ENCODE results near the gene ERC1. TPM values are rescaled to one million over a fixed set of nuclear protein-coding genes. Genes with fewer than 3 reads are reported as not detected.
"Not testable (repeated sequence)": the region's sequence is repeated elsewhere in the genome, so short reads cannot be mapped to it uniquely, and the experiment has no call there.

Gene ERC1
- total RNA-seq, 5 donors from 2014 or later (not counting 1 experiment from before 2014, with no cell fraction given) = 41.8 to 68.0 (median 46.5) TPM

DNA sequence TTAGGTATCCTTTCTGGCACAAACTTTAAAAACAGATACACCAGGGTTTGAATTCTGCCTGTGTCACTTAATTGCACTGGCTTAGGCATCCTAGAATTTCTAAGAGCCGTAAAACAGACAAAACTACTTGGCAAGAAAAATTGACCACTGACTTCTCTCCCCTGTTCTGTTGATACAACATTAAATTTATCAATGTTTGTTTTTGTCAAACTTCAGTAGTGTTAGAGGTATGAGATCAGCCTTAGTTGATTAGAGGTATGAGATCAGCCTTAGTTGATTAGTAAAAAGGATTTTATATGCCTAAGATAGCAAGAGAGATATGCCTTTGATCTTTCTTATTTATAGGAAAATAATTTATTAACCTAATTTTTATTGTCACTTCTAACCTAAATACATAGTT, 320.1 kb downstream of the ERC1 start:
- Mint-ChIP-seq H3K27me3 (no peaks in the 10 kb centered on the region), H3K4me3 (no peak overlapping the region), H3K27ac (no peak overlapping the region), H3K9me3 (peaks cover 0 to 4% (median 2%) of the 10 kb centered on the region in 3 donors), H3K36me3 (peaks cover 51% of the 10 kb centered on the region), H3K4me1 (peaks cover 0 to under 1% (median 0%) of the 10 kb centered on the region in 3 donors)
- Histone ChIP-seq H3K36me3 (ENCODE audit: control insufficient read depth in 2 of 2, extremely low read depth in 1 of 2, insufficient read depth in 1 of 2, low read length in 1 of 2) (peaks cover 3 to 4% of the 10 kb centered on the region in 2 donors), H3K27me3 (replicated peaks in 1 of 2; ENCODE audit: control insufficient read depth in 2 of 2, extremely low read depth in 1 of 2, insufficient read depth in 2 of 2, low read length in 1 of 2) (no peaks in the 10 kb centered on the region), H3K4me3 (ENCODE audit: control insufficient read depth in 1 of 2, extremely low read depth in 1 of 2, low read length in 1 of 2) (no peak overlapping the region), H3K9me3 (no peaks in the 10 kb centered on the region), H3K27ac (ENCODE audit: low read length) (no peak overlapping the region), H3K4me1 (ENCODE audit: control insufficient read depth in 1 of 2, extremely low read depth in 1 of 2, insufficient read depth in 2 of 2, low read length in 2 of 2) (no peaks in the 10 kb centered on the region)
- no CpG with 5 or more reads among the region's 1 CpG for WGBS (ENCODE audit: insufficient coverage)
- CTCF ChIA-PET = no interaction called here
- POLR2A ChIA-PET = no interaction called here
- DNase-seq = no peak
- ATAC-seq (replicated peaks in 1 of 4) = no peak

DNA sequence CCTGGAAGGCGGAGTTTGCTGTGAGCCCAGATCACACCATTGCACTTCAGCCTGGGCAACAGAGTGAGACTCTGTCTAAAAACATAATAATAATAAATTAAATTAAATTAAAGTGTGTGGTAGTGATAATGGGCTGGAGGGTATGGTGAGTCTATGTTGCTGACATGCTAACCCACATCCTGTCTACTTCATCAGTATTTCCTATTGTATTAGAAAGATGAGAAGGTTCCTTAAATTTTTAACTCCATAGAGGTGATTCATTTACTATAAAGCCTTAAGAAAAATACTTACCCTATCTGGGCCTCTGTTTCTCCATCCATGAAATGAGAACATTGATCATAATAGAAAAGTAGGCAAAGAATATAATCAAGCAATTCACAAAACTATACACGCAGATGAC, 322.9 kb downstream of the ERC1 start:
- no CpG with 5 or more reads among the region's 2 CpGs for WGBS (ENCODE audit: insufficient coverage)
- DNase-seq (no peak), ATAC-seq (replicated peaks in 1 of 4) (no peak)
- H3K27ac Mint-ChIP-seq = no peak overlapping the region
- no peaks in the 10 kb centered on the region for H3K27me3 Mint-ChIP-seq
- peaks cover 0 to 4% (median 2%) of the 10 kb centered on the region in 3 donors for H3K9me3 Mint-ChIP-seq
- no peak overlapping the region for H3K27ac ChIP-seq (ENCODE audit: low read length)
- no peaks in the 10 kb centered on the region for H3K4me1 Mint-ChIP-seq
- no peaks in the 10 kb centered on the region for H3K9me3 ChIP-seq
- H3K4me1 ChIP-seq (ENCODE audit: control insufficient read depth in 1 of 2, extremely low read depth in 1 of 2, insufficient read depth in 2 of 2, low read length in 2 of 2) = no peaks in the 10 kb centered on the region
- H3K27me3 ChIP-seq (replicated peaks in 1 of 2; ENCODE audit: control insufficient read depth in 2 of 2, extremely low read depth in 1 of 2, insufficient read depth in 2 of 2, low read length in 1 of 2) = no peaks in the 10 kb centered on the region
- peaks cover 54% of the 10 kb centered on the region for H3K36me3 Mint-ChIP-seq
- H3K36me3 ChIP-seq (ENCODE audit: control insufficient read depth in 2 of 2, extremely low read depth in 1 of 2, insufficient read depth in 1 of 2, low read length in 1 of 2) = peaks cover 3 to 4% of the 10 kb centered on the region in 2 donors
- POLR2A ChIA-PET = interaction anchor here in 1 of 2 donors (0.6 kb wide), 1 partner anchor 276 kb away, joined by 3 read pairs; no protein-coding TSS in a partner anchor
- H3K4me3 Mint-ChIP-seq = no peak overlapping the region
- no peak overlapping the region for H3K4me3 ChIP-seq (ENCODE audit: control insufficient read depth in 1 of 2, extremely low read depth in 1 of 2, low read length in 1 of 2)
- CTCF ChIA-PET = interaction anchor here in 1 of 2 donors (0.6 kb wide), 1 partner anchor 1051 kb away, joined by 3 read pairs; the partner anchor contains the start of gene SLC6A13

DNA sequence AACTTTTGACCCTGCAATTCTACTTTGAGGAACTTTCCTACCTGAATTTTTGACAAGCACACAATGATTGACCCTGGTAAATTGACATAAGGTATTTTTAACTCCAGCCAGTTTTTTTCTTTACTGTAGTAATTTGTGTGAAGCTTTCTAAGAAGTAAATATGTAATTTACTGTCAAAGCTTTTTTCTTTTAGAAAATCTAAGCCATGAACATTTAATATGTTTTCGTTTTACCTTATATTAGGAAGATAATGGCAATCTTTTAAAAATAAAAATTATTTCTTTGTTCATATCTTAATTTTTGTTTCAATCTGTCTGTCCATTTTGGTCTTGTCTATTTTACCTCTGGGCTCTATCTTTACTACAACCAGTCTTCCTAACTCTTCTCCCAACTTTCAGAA, 323.5 kb downstream of the ERC1 start:
- H3K9me3 Mint-ChIP-seq = peaks cover 0 to 4% (median 2%) of the 10 kb centered on the region in 3 donors

DNA sequence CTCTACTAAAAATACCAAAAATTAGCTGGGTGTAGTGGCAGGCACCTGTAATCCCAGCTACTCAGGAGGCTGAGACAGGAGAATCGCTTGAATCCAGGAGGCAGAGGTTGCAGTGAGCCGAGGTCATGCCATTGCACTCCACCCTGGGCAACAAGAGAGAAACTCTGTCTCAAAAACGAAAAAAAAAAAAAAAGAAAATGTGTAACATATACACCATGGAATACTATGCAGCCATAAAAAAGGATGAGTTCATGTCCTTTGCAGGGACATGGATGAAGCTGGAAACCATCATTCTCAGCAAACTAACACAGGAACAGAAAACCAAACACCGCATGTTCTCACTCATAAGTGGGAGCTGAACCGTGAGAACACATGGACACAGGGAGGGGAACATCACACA, 326.0 kb downstream of the ERC1 start:
- H3K4me1 Mint-ChIP-seq; DNase-seq; H3K36me3 ChIP-seq (ENCODE audit: control insufficient read depth in 2 of 2, extremely low read depth in 1 of 2, insufficient read depth in 1 of 2, low read length in 1 of 2); H3K27ac ChIP-seq (ENCODE audit: low read length); H3K27me3 Mint-ChIP-seq; POLR2A ChIA-PET; H3K4me3 Mint-ChIP-seq; H3K27me3 ChIP-seq (replicated peaks in 1 of 2; ENCODE audit: control insufficient read depth in 2 of 2, extremely low read depth in 1 of 2, insufficient read depth in 2 of 2, low read length in 1 of 2); CTCF ChIA-PET; ATAC-seq (replicated peaks in 1 of 4); H3K9me3 ChIP-seq; H3K4me3 ChIP-seq (ENCODE audit: control insufficient read depth in 1 of 2, extremely low read depth in 1 of 2, low read length in 1 of 2); H3K4me1 ChIP-seq (ENCODE audit: control insufficient read depth in 1 of 2, extremely low read depth in 1 of 2, insufficient read depth in 2 of 2, low read length in 2 of 2); H3K27ac Mint-ChIP-seq; H3K9me3 Mint-ChIP-seq: not testable (repeated sequence)
- peaks cover 46% of the 10 kb centered on the region for H3K36me3 Mint-ChIP-seq
- WGBS (ENCODE audit: insufficient coverage) = no CpG with 5 or more reads among the region's 5 CpGs

More for the DNA sequence above, 323.5 kb downstream of the ERC1 start:
- Histone ChIP-seq H3K36me3 (ENCODE audit: control insufficient read depth in 2 of 2, extremely low read depth in 1 of 2, insufficient read depth in 1 of 2, low read length in 1 of 2) (peaks cover 3 to 4% of the 10 kb centered on the region in 2 donors), H3K9me3 (no peaks in the 10 kb centered on the region), H3K27ac (ENCODE audit: low read length) (no peak overlapping the region), H3K4me1 (ENCODE audit: control insufficient read depth in 1 of 2, extremely low read depth in 1 of 2, insufficient read depth in 2 of 2, low read length in 2 of 2) (no peaks in the 10 kb centered on the region), H3K4me3 (ENCODE audit: control insufficient read depth in 1 of 2, extremely low read depth in 1 of 2, low read length in 1 of 2) (no peak overlapping the region), H3K27me3 (replicated peaks in 1 of 2; ENCODE audit: control insufficient read depth in 2 of 2, extremely low read depth in 1 of 2, insufficient read depth in 2 of 2, low read length in 1 of 2) (no peaks in the 10 kb centered on the region)
- ChIA-PET CTCF (interaction anchor here in 1 of 2 donors (0.6 kb wide), 1 partner anchor 1052 kb away, joined by 3 read pairs; the partner anchor contains the start of gene SLC6A13), POLR2A (interaction anchor here in 1 of 2 donors (0.6 kb wide), 1 partner anchor 277 kb away, joined by 3 read pairs; no protein-coding TSS in a partner anchor)
- DNase-seq (no peak), ATAC-seq (replicated peaks in 1 of 4) (no peak)
- no peak overlapping the region for H3K4me3 Mint-ChIP-seq
- no peak overlapping the region for H3K27ac Mint-ChIP-seq
- no CpG with 5 or more reads among the region's 1 CpG for WGBS (ENCODE audit: insufficient coverage)
- no peaks in the 10 kb centered on the region for H3K4me1 Mint-ChIP-seq
- peaks cover 52% of the 10 kb centered on the region for H3K36me3 Mint-ChIP-seq
- no peaks in the 10 kb centered on the region for H3K27me3 Mint-ChIP-seq

DNA sequence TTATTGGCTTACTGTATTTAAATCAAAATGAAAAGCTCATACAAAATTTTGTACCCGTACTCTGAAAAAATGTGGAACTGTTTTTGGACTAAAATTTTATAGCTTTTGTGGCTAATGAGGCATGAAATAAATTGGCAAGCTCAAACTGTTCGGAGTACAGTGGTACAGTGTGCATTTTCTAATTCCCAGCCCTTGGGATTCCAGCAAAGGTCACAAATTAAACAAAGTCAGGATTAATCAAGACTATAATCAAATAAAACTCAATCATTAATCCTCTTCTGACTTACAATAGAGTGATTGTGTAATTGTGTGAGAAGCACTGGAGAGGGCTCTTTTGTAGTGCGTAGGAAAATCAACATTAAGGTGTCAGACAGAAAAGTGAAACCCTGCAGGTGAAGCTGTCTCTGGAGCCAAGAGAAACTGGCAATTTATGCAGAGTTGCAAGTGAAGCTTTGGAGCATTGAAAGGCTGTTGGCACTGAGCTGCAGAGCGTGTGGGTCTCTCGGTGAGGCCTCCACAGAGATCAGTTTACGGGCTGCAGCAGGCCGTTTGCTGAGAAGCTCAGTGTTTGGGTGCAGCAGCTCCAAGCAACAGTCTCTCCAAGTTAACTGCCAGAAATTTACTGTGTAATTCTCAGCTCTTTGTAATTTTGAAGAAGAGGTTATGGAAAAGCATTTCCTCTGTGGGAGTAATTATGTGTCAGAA, 327.5 kb downstream of the ERC1 start:
- ATAC-seq (replicated peaks in 1 of 4) (no peak), DNase-seq (no peak)
- CTCF ChIA-PET = no interaction called here
- Histone ChIP-seq H3K4me3 (ENCODE audit: control insufficient read depth in 1 of 2, extremely low read depth in 1 of 2, low read length in 1 of 2) (no peak overlapping the region), H3K4me1 (ENCODE audit: control insufficient read depth in 1 of 2, extremely low read depth in 1 of 2, insufficient read depth in 2 of 2, low read length in 2 of 2) (no peaks in the 10 kb centered on the region), H3K9me3 (no peaks in the 10 kb centered on the region), H3K27me3 (replicated peaks in 1 of 2; ENCODE audit: control insufficient read depth in 2 of 2, extremely low read depth in 1 of 2, insufficient read depth in 2 of 2, low read length in 1 of 2) (no peaks in the 10 kb centered on the region), H3K36me3 (ENCODE audit: control insufficient read depth in 2 of 2, extremely low read depth in 1 of 2, insufficient read depth in 1 of 2, low read length in 1 of 2) (peaks cover 3 to 4% of the 10 kb centered on the region in 2 donors), H3K27ac (ENCODE audit: low read length) (no peak overlapping the region)
- Mint-ChIP-seq H3K27ac (no peak overlapping the region), H3K36me3 (peaks cover 37% of the 10 kb centered on the region), H3K4me3 (no peak overlapping the region), H3K9me3 (peaks cover 0 to 4% (median 2%) of the 10 kb centered on the region in 3 donors), H3K4me1 (peaks cover 0 to 2% (median 0%) of the 10 kb centered on the region in 3 donors), H3K27me3 (no peaks in the 10 kb centered on the region)
- 100% methylated on average over 6 of the region's 7 CpGs for WGBS (ENCODE audit: insufficient coverage)
- POLR2A ChIA-PET = interaction anchor here in 1 of 2 donors (0.5 kb wide), 1 partner anchor 765 kb away, joined by 3 read pairs; no protein-coding TSS in a partner anchor

DNA sequence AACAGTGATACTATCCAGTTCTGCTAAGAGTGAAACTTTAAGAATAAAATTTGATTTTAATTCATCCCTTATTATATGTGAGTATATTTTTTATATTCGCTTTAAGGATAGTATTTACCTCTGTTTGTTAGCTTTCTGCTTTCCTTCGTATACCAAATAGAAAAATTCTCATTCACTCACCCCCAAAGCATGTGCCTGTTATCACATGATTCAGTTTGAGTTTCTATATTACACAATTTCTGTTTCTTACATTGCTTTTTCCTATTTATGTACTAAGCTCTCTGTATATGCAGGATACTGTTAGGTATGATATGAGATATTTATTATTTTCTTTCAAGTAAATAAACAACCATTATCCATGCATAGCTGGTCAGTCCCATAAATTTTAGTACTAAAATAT, 328.2 kb downstream of the ERC1 start:
- ChIA-PET CTCF (no interaction called here), POLR2A (no interaction called here)
- WGBS (ENCODE audit: insufficient coverage) = no CpG with 5 or more reads among the region's 2 CpGs
- Histone ChIP-seq H3K4me3 (ENCODE audit: control insufficient read depth in 1 of 2, extremely low read depth in 1 of 2, low read length in 1 of 2) (no peak overlapping the region), H3K9me3 (no peaks in the 10 kb centered on the region), H3K27me3 (replicated peaks in 1 of 2; ENCODE audit: control insufficient read depth in 2 of 2, extremely low read depth in 1 of 2, insufficient read depth in 2 of 2, low read length in 1 of 2) (no peaks in the 10 kb centered on the region), H3K4me1 (ENCODE audit: control insufficient read depth in 1 of 2, extremely low read depth in 1 of 2, insufficient read depth in 2 of 2, low read length in 2 of 2) (no peaks in the 10 kb centered on the region), H3K27ac (ENCODE audit: low read length) (no peak overlapping the region), H3K36me3 (ENCODE audit: control insufficient read depth in 2 of 2, extremely low read depth in 1 of 2, insufficient read depth in 1 of 2, low read length in 1 of 2) (peaks cover 3 to 4% of the 10 kb centered on the region in 2 donors)
- Mint-ChIP-seq H3K9me3 (peaks cover 0 to 4% (median 0%) of the 10 kb centered on the region in 3 donors), H3K4me1 (peaks cover 0 to 2% (median 0%) of the 10 kb centered on the region in 3 donors), H3K27ac (no peak overlapping the region), H3K36me3 (peaks cover 39% of the 10 kb centered on the region), H3K4me3 (no peak overlapping the region), H3K27me3 (no peaks in the 10 kb centered on the region)
- DNase-seq (no peak), ATAC-seq (replicated peaks in 1 of 4) (no peak)

Data from T-cell (primary cell).